PC-9 (cell line): ENCODE results near the gene IL1F10.

Experiments
- EZH2 ChIP-seq: fragments of 200-600 bp; sonication (generic); IDR thresholded peaks from 2 replicates; pipeline ENCODE4 v1.8.0; 2017; ENCODE audit warnings: antibody characterized with exemption, low read depth
- TF ChIP-seq, protein P1 (sequence below): fragments of 200-600 bp; sonication (generic); conservative IDR thresholded peaks from 2 replicates; pipeline ENCODE4 v1.6.1; 2017; ENCODE audit warnings: mixed run types, antibody characterized with exemption, mild to moderate bottlenecking, moderate library complexity

DNA sequence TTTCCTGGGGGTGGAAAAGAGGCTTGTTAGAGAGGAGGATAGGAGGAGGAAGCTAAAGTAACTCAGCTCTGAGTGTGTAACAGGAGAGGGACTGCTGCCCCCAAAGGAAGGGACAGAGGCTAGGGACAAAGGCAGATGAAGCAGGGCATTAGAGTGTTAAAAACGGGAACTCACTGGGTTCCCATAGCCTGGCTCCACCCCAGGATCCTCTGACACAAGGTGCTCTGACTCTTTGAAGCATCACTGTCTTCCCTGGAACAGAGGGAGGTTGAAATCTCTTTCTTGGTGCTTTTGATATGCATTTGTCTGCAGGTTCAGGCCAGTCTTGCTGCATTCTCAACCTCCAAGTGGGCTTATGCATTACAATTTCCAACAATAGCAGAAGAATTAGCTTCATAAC lies 39.7 kb upstream of the IL1F10 start:
- TF ChIP-seq, protein P1, sequence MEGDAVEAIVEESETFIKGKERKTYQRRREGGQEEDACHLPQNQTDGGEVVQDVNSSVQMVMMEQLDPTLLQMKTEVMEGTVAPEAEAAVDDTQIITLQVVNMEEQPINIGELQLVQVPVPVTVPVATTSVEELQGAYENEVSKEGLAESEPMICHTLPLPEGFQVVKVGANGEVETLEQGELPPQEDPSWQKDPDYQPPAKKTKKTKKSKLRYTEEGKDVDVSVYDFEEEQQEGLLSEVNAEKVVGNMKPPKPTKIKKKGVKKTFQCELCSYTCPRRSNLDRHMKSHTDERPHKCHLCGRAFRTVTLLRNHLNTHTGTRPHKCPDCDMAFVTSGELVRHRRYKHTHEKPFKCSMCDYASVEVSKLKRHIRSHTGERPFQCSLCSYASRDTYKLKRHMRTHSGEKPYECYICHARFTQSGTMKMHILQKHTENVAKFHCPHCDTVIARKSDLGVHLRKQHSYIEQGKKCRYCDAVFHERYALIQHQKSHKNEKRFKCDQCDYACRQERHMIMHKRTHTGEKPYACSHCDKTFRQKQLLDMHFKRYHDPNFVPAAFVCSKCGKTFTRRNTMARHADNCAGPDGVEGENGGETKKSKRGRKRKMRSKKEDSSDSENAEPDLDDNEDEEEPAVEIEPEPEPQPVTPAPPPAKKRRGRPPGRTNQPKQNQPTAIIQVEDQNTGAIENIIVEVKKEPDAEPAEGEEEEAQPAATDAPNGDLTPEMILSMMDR, result no peak
- no peak for TF ChIP-seq EZH2
